Hindlimb muscle (tissue), 1 donor: ENCODE measurements around the gene CD28. TPM values are rescaled to one million over a fixed set of nuclear protein-coding genes. Genes with fewer than 3 reads are reported as not detected.
"Not testable (repeated sequence)": the region's sequence is repeated elsewhere in the genome, so short reads cannot be mapped to it uniquely, and the experiment has no call there.

Source experiments
- DNase-seq: peaks from one replicate; pipeline ENCODE4 v3.0.0-alpha.2; 2013
- polyA plus RNA-seq: library from polyadenylated mRNA; unstranded; fragments of 120-200 nt; gene quantifications from one replicate; pipeline ENCODE4 v1.2.1, GENCODE V29; 2013; ENCODE audit not compliant: insufficient read length

The CD28 gene
- polyA plus RNA-seq, 1 donor, result 6.0 TPM

DNA sequence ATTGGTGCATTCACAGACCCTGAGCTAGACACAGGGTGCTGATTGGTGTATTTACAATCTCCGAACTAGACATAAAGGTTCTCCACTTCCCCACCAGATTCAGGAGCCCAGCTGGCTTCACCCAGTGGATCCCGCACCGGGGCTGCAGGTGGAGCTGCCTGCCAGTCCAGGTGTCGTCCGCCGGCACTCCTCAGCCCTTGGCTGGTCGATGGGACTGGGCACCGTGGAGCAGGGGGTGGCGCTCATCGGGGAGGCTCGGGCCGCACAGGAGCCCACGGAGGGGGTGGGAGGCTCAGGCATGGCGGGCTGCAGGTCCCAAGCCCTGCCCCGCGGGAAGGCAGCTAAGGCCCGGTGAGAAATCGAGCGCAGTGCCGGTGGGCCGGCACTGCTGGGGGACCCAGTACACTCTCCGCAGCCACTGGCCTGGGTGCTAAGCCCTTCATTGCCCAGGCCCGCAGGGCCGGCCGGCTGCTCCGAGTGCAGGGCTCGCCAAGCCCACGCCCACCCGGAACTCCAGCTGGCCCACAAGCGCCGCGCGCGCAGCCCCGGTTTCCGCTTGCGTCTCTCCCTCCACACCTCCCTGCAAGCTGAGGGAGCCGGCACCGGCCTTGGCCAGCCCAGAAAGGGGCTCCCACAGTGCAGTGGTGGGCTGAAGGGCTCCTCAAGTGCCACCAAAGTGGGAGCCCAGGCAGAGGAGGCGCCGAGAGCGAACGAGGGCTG, 79.1 kb downstream of the CD28 start:
- DNase-seq, result not testable (repeated sequence)

DNA sequence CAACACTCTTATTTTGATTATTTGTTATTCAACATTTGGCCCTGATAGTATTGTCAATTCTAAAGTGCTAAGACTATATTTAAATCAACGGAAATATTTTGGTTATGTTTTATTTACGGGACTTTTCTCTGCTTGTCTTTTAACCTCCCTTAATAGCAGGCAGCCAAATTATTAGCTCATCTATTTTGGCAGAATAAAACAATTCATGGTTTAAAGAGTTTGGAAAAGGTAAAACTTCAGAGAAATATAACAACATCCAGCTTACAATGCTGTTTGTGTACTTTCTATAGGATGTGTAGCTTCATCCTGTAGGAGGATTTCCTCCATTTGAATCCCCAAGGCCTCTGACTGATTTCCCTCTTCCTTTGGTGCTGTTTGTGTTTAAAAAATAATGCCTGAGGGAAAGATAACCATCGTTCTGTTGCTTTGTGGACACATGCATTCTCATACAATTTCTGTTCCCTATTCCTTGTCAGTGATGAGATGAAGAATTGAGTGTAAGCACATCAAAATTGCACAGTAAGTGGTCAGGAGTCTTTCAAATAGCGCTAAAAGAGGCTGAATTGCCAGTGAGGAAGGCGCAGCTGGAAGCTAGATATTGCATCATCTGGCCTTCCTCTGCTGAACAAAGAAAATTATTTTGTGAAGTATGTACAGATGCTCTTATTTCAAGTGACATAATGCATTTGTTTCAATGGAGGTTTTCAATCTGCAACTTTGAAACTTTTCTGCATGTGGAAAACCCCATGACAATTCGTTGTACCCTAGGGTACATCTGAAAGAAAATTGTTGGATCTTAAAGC, 80.3 kb downstream of the CD28 start:
- DNase-seq, result peak; percentile 90

DNA sequence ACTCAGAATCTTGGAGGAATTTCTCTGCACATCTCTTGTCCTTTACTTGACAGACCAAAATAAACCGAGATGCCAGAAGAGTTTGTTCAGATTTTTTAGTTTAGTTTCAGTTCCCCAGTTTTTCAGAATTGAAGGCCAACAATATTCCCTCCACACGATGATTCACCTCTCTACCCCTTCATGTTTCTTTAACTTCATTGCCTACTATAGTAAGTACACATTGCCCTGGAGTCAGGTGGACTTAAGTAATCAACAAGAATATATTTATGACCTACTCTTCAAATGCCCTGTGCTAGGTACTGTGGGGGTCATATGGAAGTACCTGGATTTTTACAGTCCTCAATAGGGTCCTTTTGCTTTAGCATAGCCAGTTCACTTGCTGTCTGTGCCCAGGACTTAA, 81.5 kb downstream of the CD28 start:
- DNase-seq, result no peak

Other genes starting within 250 kb of the CD28 start
- 40.2 TPM for gene RAPH1, start 171.3 kb upstream of the CD28 start, polyA plus RNA-seq
- gene CTLA4, start 161.1 kb downstream of the CD28 start, polyA plus RNA-seq, result not detected
- not detected for gene ICOS, start 230.1 kb downstream of the CD28 start, polyA plus RNA-seq